Measurements from ENCODE around the gene C2CD2.

GRCh38 chr21:41985662-41986416 is 32.0 kb upstream of the C2CD2 start:
- TF ChIP-seq CTCF (IDR thresholded peaks at IDR 0.05) (no peak), EZH2 (IDR thresholded peaks at IDR 0.05; ENCODE audit: borderline replicate concordance, insufficient read depth, low read depth, low read length, poor library complexity, severe bottlenecking) (no peak)
